ENCODE measurements around the gene CGB3. TPM values are rescaled to one million over a fixed set of nuclear protein-coding genes. Genes with fewer than 3 reads are reported as not detected.
"Not testable (repeated sequence)": the region's sequence is repeated elsewhere in the genome, so short reads cannot be mapped to it uniquely, and the experiment has no call there.

The CGB3 gene
- total RNA-seq, 1 donor from 2014 or later, result not detected

DNA sequence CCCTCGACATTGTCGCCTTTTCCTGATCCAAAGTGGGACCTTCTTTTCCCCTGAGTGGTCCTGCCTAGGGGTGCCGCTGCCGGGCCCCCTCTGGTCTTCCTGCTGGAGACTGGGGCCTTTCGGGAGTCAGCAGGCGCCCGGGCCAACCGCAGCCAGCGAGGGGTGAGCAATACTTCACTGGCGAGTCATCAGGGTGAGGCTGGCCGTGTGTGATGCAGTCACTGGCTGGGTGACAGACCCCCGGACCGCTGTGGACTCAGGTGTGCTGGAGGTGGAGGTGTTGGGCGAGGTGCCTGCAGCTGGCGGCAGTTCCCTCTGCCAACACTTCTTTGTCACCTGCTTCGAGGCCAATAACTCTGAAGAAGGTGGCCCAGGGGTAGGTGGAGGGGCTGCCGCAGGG, 18.0 kb upstream of the CGB3 start:
- H3K4me3 ChIP-seq (ENCODE audit: low read depth, low read length), result no peak overlapping the region
- TF ChIP-seq, protein P1, sequence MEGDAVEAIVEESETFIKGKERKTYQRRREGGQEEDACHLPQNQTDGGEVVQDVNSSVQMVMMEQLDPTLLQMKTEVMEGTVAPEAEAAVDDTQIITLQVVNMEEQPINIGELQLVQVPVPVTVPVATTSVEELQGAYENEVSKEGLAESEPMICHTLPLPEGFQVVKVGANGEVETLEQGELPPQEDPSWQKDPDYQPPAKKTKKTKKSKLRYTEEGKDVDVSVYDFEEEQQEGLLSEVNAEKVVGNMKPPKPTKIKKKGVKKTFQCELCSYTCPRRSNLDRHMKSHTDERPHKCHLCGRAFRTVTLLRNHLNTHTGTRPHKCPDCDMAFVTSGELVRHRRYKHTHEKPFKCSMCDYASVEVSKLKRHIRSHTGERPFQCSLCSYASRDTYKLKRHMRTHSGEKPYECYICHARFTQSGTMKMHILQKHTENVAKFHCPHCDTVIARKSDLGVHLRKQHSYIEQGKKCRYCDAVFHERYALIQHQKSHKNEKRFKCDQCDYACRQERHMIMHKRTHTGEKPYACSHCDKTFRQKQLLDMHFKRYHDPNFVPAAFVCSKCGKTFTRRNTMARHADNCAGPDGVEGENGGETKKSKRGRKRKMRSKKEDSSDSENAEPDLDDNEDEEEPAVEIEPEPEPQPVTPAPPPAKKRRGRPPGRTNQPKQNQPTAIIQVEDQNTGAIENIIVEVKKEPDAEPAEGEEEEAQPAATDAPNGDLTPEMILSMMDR (IDR thresholded peaks at IDR 0.05; ENCODE audit: insufficient read depth, low read length, poor library complexity, severe bottlenecking), result no peak
- H3K27me3 ChIP-seq (ENCODE audit: control insufficient read depth, insufficient read depth, low read length), result no peaks in the 10 kb centered on the region
- no peak for DNase-seq (ENCODE audit: low read depth)
- H3K36me3 ChIP-seq (ENCODE audit: control insufficient read depth, insufficient read depth, low read length), result no peaks in the 10 kb centered on the region

DNA sequence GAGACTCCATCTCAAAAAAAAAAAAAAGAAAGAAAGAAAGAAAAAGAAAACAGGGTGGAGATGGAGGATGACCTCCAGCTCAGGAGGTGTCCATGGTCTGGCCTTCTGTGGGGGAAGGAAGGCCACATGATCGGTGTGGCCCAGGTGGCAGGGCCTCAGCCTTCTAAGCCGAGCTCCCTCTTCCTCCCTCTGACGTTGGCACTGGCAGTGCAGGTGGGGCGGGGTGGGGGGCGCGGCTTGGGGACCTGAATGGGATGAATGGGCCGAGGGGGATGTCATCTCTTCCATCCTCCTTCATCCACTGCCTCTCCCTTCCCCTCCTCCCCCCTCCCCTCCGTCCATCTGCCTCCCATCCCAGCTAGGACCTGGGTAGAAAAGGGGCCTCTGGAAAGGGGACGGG, 15.6 kb upstream of the CGB3 start:
- not testable (repeated sequence) for H3K27me3 ChIP-seq (ENCODE audit: control insufficient read depth, insufficient read depth, low read length); H3K36me3 ChIP-seq (ENCODE audit: control insufficient read depth, insufficient read depth, low read length); H3K4me3 ChIP-seq (ENCODE audit: low read depth, low read length); DNase-seq (ENCODE audit: low read depth)

DNA sequence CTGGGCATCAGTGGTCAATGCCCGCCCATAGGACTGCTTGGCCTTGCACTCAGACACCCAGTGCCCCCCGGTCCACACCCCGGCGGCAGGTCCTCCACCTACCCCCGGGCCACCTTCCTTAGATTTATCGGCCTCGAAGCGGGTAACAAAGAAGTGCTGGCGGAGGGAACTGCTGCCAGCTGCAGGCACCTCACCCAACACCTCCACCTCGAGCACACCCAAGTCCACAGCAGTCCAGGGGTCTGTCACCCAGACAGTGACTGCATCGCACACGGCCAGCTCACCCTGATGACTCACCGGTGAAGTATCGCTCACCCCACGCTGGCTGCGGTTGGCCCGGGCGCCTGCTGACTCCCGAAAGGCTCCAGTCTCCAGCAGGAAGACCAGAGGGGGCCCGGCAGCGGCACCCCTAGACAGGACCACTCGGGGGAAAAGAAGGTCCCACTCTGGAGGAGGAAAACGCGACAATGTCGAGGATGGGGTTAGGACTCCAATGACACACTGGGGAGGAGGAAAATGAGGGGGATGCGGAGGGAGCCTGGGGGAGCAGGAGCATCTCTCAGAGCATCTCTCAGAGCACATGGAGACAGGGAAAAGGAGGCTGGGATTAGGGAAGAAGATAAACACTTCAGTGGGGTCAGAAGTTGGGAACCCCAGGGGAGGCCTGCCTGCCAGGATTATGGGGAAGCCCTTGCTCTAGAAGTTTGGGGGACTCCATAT, 14.6 kb upstream of the CGB3 start:
- not testable (repeated sequence) for H3K27me3 ChIP-seq (ENCODE audit: control insufficient read depth, insufficient read depth, low read length); H3K4me3 ChIP-seq (ENCODE audit: low read depth, low read length); DNase-seq (ENCODE audit: low read depth); H3K36me3 ChIP-seq (ENCODE audit: control insufficient read depth, insufficient read depth, low read length)

DNA sequence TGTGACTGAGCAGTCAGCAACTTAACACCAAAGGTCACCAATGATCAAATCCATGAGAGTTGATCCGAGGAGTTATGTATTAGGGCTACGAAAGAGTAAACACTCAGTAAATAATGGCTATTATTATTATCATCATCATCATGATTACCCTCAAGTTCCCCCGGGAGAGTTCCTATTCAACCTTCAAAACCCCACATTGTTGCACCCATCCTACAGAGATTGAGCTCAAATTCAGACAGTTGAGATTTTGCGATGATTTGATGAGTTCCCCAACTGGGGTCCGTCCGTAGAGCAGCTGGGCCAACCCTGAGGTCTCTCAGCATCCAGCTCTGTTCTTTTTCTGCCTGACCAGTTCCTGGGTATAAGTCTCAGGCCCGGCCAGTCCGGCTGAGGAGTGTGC, 14.0 kb upstream of the CGB3 start:
- not testable (repeated sequence) for DNase-seq (ENCODE audit: low read depth); H3K36me3 ChIP-seq (ENCODE audit: control insufficient read depth, insufficient read depth, low read length); H3K27me3 ChIP-seq (ENCODE audit: control insufficient read depth, insufficient read depth, low read length); H3K4me3 ChIP-seq (ENCODE audit: low read depth, low read length)

DNA sequence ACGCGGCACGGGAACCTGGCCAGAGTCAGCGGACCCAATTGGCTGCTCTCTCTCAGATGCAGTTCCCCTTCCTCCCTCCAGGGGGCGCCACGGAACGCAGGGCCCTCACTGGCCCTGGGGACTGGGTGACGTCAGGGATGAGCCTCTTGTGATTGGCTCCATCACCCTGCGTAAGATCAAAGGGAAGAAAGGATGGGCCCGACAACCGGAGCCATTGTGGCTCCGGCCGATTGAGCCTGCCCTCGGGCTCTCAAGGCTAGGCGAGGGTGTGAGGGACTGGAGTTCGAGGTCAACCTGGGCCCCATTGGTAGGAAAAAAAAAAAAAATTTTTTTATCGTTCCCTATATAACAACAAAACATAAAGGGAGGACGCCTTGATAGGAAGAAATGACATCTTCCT, 12.7 kb upstream of the CGB3 start, which contains the start of gene CGB1:
Gene CGB1 (minus strand): TSS at position 81 of the 400 bp plus-strand sequence. CDS start 184 bp downstream, outside the sequence.
- H3K36me3 ChIP-seq (ENCODE audit: control insufficient read depth, insufficient read depth, low read length); H3K27me3 ChIP-seq (ENCODE audit: control insufficient read depth, insufficient read depth, low read length); H3K4me3 ChIP-seq (ENCODE audit: low read depth, low read length); DNase-seq (ENCODE audit: low read depth): not testable (repeated sequence)
- TF ChIP-seq, protein P1 (IDR thresholded peaks at IDR 0.05; ENCODE audit: insufficient read depth, low read length, poor library complexity, severe bottlenecking), result peak; percentile 37

GRCh38 chr19:49031642-49032301, 7.6 kb upstream of the CGB3 start, which contains the start of gene CGB2:
TSS of gene CGB2 (plus strand) at chr19:49031890. CDS start at chr19:49032096, 206 bp downstream.
- not testable (repeated sequence) for H3K4me3 ChIP-seq (ENCODE audit: low read depth, low read length); H3K27me3 ChIP-seq (ENCODE audit: control insufficient read depth, insufficient read depth, low read length); DNase-seq (ENCODE audit: low read depth); H3K36me3 ChIP-seq (ENCODE audit: control insufficient read depth, insufficient read depth, low read length)
- TF ChIP-seq, protein P1 (IDR thresholded peaks at IDR 0.05; ENCODE audit: insufficient read depth, low read length, poor library complexity, severe bottlenecking), result peak; percentile 43

DNA sequence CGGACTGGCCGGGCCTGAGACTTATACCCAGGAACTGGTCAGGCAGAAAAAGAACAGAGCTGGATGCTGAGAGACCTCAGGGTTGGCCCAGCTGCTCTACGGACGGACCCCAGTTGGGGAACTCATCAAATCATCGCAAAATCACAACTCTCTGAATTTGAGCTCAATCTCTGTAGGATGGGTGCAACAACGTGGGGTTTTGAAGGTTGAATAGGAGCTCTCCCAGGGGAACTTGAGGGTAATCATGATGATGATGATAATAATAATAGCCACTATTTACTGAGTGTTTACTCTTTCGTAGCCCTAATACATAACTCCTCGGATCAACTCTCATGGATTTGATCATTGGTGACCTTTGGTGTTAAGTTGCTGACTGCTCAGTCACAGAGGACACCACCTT, 6.2 kb upstream of the CGB3 start:
- not testable (repeated sequence) for H3K27me3 ChIP-seq (ENCODE audit: control insufficient read depth, insufficient read depth, low read length); H3K4me3 ChIP-seq (ENCODE audit: low read depth, low read length); DNase-seq (ENCODE audit: low read depth); H3K36me3 ChIP-seq (ENCODE audit: control insufficient read depth, insufficient read depth, low read length)

DNA sequence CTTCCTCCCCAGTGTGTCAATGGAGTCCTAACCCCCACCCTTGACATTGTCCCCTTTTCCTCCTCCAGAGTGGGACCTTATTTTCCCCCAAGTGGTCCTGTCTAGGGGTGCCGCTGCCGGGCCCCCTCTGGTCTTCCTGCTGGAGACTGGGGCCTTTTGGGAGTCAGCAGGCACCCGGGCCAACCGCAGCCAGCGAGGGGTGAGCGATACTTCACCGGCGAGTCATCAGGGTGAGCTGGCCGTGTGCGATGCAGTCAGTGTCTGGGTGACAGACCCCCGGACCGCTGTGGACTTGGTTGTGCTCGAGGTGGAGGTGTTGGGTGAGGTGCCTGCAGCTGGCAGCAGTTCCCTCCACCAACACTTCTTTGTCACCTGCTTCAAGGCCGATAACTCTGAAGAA, 5.6 kb upstream of the CGB3 start:
- not testable (repeated sequence) for H3K4me3 ChIP-seq (ENCODE audit: low read depth, low read length); H3K36me3 ChIP-seq (ENCODE audit: control insufficient read depth, insufficient read depth, low read length); H3K27me3 ChIP-seq (ENCODE audit: control insufficient read depth, insufficient read depth, low read length); DNase-seq (ENCODE audit: low read depth)

DNA sequence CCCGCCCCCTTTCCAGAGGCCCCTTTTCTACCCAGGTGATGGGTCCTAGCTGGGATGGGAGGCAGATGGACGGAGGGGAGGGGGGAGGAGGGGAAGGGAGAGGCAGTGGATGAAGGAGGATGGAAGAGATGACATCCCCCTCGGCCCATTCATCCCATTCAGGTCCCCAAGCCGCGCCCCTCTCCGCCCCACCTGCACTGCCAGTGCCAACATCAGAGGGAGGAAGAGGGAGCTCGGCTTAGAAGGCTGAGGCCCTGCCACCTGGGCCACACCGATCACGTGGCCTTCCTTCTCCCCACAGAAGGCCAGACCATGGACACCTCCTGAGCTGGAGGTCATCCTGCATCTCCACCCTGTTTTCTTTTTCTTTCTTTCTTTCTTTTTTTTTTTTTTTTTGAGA, 4.6 kb upstream of the CGB3 start:
- not testable (repeated sequence) for H3K27me3 ChIP-seq (ENCODE audit: control insufficient read depth, insufficient read depth, low read length); DNase-seq (ENCODE audit: low read depth); H3K4me3 ChIP-seq (ENCODE audit: low read depth, low read length); H3K36me3 ChIP-seq (ENCODE audit: control insufficient read depth, insufficient read depth, low read length)

GRCh38 chr19:49025599-49025998, 1.5 kb upstream of the CGB3 start:
- not testable (repeated sequence) for DNase-seq (ENCODE audit: low read depth); H3K36me3 ChIP-seq (ENCODE audit: control insufficient read depth, insufficient read depth, low read length); H3K27me3 ChIP-seq (ENCODE audit: control insufficient read depth, insufficient read depth, low read length); H3K4me3 ChIP-seq (ENCODE audit: low read depth, low read length)

DNA sequence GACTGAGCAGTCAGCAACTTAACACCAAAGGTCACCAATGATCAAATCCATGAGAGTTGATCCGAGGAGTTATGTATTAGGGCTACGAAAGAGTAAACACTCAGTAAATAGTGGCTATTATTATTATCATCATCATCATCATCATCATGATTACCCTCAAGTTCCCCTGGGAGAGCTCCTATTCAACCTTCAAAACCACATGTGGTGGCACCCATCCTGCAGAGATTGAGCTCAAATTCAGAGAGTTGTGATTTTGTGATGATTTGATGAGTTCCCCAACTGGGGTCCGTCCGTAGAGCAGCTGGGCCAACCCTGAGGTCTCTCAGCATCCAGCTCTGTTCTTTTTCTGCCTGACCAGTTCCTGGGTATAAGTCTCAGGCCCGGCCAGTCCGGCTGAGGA, 955 bp upstream of the CGB3 start:
- DNase-seq (ENCODE audit: low read depth); H3K36me3 ChIP-seq (ENCODE audit: control insufficient read depth, insufficient read depth, low read length); H3K27me3 ChIP-seq (ENCODE audit: control insufficient read depth, insufficient read depth, low read length); H3K4me3 ChIP-seq (ENCODE audit: low read depth, low read length): not testable (repeated sequence)
